ENCODE measurements around the gene PARD3.

PARD3 gene

DNA sequence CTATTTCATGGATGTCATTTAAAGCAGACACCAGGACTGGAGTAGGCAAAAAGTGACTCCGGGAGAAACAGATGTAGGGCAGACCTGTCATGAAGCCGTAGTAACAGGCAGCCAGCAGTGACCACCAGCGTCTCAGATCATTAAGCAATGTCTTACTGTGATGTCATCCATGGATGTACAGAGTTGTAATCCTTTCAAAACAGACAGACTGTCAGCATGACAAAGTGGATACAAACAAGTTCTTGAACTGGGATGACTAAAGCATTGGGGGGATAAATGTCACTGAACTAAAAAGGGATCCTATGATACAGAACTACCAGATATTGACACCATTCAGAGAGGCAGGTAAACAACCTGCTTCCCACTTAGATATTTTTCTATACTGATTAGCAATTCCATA, 675.5 kb downstream of the PARD3 start:
- DNase-seq = peak; percentile 20

DNA sequence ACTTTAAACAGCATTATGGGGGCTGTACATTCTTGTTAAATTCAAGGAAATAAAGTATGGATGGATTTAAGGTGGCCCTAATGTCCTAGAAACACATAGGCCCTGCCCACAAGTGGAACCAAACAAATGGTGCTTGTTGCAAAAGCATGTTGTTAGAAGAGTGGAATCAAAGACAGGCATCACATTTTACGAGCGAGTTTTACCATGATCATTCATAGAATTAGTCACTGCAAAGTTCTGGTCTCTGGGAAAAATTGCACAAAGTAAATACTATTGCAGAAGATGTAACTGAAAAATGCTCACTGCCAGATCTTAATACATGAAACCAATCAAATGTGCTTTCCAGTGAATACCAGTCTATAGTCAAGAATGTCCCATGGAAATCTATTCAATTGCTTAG, 677.1 kb downstream of the PARD3 start:
- no peak for DNase-seq

DNA sequence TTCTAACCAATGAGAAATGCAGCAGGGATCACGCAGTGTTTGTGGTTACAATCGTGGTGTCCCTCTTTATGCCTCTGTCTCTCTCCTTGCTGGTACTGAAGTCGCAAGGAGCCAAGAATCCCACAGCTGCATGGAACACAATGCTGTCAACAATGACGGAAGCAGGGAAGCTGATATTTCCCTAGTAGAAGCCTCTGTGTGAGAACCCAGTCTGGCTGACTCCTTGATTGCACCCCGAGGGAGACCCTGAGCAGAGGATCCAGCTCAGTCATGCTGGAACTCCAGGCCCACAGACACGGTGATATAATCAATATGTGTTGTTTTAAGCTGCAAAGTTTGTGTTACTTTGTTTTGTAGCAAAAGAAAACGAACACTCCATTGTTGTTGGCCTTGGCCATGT, 677.9 kb downstream of the PARD3 start:
- DNase-seq = no peak

DNA sequence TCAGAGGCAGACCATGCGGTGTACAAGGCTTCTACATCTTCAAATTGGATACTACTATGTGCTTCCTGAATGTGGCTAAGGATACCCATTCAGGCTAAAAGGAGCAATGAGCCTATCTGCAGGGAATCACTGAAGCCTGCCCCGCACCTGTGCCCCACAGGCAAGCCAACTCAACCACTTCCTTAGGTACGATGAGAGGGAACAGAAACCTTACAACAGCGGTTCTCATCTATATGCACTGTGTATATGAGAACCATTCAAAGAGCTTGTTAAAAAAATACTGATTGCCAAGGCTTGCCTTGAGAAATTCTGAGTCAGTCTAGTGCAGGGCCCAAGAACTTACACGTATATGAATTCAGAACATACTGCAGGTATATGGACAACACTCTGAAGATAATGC, 679.6 kb downstream of the PARD3 start:
- DNase-seq = no peak

DNA sequence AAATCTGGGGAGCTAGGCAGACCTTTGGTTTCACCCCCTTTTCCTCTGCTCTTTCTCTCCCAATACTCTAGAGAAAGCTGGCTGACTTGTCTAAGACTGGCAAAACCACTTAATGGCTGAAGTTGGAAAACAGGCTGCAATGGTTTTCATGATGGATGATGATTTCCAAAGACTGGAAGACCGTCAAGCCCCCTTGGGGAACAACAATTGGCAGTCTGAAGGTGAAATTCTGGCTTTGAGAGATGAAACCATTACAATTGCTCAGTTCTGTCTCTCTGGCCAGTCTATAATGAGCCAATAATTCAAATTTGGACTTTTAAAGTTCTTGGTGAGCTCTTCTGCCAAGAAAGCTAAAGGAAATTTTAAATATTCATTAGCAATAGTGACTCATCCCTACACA, 680.5 kb downstream of the PARD3 start:
- DNase-seq = peak; percentile 56

DNA sequence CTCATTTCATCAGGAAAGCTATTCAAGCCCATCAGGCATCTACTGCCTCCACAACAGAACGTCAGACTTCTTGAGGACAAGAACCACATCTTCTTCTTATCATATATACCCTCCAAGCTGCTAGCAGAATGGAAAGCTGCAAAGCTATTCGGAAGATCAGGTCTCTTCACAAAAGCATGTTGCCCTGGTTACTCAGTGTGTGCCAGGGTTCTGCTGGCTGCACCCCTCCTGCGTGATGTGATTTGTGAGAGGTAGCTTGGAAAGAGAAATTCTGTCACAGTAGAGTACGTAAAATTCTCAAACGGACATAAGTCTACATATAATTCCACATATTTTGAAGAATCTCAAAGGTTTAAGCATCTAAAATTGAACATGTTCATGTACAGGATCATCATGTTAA, 681.7 kb downstream of the PARD3 start:
- DNase-seq = no peak

DNA sequence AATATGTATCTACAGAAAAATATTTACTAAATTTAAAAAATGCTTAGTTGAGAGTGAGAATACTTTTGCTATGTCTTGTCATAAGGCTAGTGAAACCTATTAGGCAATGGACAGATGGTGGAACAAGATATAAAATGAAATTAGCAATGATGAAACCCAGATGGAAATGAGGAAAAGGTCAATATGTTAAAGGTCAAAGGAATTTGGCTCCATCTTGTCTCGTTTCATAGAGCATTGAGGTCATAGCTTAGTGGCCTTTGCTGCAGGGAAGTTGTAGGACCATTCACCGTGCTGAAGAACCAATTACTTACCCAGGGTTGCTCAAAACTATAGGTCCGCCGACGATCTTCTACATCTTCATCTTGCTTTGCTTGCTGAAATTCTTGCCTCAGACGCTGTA, 683.9 kb downstream of the PARD3 start:
- no peak for DNase-seq

DNA sequence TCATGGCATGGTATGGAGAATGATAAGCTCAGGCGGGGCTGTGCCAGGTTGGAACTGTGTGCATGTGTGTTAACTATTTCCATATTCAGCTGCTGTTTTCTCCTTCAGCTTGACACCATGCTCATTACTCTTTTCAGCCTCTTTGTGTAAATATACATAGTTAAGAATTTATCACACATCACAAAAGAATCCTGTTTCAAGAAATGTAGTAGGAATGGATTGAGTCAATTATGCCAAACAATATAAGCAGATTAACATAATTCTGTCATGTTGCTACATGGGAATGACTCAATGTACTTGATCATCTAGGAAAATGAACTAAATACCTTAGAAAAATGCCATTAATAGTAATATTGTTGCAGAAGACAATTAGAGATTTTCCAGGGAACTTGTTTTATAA, 687.4 kb downstream of the PARD3 start:
- no peak for DNase-seq

DNA sequence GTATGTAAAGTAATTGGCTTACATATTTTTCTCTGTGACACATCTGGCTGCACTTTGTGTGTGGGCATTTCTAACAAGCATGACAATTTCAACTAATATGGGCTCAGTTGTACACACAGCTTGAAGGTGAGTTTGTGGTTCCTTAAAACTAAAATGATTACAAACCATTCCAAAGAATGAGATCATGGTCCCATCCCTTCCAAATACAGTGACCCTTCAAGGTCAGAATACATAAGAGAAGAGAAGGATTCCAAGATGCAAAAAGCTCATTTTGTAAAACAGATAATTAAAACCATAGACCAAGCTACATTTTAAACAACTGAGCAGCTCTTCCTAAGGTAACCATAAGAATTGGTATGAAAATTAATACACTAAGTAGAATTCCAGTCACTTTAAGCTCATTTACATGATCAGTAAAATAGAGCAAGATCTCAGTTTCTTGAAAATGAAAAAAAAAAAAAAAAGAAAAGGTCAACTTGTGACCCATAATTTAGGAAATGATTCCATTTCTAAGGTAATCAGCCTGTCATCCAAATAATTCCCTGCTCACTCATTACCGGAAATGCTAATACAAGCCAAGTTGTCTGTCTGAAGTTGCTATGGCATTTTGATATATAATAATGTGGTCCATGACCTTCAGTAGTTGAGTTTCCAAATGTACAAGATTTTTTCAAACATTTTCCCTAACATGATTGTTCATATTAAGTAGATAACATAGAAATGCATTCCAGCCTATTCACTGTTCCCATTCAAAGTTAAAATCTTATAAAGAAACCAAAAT, 688.5 kb downstream of the PARD3 start:
- no peak for DNase-seq

DNA sequence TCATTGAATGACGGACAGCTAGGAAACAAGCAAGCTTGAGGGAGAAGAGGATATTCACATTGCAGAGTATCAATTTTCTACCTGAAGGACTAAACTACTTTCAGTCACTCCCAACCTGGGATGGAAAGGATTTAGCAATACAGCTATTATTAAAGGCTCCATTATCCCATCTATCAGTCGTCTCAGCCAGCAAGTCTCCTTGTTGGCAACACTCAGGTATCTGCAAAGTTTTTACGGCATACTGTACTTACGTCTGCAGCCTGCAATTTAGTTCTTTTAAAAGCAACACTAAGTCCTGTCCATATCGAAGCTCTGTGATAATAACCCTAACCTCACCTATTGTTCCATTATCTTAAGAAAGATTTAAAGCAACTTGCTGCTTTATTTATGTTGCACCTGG, 689.4 kb downstream of the PARD3 start:
- DNase-seq = no peak

DNA sequence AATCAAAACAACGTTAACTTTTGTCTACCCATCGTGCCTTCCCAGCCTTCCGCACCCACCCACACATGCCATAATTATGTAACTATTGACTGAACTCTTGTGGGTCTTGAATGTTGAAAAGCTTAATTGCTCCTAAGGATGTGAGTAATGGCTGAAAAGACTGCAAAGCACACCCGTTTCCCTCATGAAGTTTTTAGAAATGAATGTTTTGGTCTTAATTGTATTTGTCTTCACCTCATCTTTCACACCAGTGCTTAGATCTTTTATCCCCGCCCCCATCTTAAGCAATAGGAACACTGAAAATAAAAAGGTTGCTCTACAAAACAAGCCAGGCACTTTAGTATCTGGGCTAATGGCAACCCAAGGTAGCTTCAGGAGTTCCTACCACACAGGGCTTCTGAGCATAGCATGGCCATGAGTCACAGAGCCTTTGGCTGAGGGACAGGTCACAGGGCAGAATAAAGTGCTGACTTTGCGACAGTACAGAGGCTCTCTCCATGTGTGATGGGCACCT, 690.5 kb downstream of the PARD3 start:
- no peak for DNase-seq

DNA sequence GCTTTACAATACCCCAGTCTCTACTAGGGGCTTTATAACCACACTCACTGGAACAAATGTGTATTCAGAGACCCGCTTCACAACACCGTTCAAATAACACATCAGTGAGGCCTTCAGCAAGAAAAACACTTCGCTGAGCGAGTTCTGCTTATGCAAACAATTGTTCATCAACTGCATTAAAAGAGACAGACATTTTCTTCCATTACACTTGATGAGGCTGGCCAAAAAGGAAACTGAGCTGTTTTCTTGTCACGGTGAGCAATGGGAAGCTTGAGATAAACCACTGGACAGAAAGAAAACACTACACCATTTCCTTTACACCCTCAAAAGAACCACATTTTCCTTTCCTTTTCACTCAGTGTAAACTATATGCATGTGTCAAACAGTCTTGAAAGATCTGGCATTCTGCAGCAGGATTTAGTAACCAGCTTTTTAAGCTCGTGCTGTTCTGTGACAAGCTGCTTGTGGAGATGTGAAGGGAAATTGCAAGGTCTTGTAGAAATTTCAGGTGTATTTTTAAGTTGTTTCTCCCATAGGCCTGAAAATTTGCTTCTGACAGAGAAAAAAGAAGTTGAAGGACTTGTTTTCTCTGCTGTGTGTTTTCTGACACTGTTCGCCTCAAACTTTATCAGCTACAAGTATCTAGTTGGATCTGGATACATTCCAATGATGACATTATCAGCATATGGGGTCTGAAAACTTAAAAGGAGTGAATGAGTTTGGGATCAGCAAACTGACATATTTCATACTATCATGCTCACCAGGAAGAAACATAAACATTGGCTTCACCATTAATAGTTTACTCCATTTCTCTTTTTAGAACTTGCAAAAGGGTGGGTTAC, 693.1 kb downstream of the PARD3 start:
- no peak for DNase-seq

DNA sequence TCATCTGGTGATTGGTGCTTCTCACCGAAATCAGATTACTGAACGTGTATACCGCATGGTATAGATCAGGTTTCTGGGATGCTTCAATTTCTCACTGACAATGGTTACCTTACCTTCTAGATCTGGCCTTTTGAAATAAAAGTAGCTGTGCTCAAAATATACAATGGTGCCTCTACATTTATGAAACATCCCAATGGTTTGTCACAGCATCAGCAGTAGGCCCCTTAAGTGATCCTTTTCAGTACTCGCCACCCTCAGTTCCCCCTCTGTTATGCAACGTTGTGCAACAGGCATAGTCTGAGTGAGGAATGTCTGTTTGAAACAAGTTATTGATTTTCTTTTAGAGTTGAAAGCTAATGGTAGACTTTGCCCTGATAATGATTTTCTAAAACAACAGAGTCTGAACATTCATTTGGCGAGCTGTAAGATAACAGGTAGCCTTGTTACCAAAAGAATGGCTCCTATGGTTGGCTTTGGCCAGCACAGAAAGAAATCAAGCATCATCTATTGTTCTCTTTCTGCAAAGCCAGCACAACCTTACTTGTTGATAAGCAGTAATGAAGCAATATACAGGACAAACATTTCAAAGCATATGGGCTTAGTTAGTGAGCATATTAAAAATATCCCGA, 693.9 kb downstream of the PARD3 start:
- DNase-seq = no peak

DNA sequence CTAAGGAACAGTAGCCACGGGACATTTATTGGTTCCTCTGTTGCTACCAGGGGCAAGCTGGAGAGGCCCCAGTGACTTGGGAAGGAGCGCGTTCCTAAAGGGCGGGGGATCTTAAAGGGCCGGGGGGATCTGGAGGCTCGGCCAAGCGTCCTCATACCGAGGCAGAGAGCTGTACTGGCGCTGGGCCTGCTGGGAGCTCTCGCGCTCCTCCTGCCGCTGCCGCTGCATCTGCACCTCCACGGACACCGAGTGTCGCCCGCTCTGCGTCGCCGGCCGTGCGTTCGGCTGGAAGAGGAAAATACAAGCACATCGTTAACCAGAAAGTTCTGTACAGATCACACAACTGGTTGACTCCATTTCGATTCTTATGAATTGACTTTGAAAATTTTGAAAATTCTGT, 695.6 kb downstream of the PARD3 start:
- DNase-seq = no peak

DNA sequence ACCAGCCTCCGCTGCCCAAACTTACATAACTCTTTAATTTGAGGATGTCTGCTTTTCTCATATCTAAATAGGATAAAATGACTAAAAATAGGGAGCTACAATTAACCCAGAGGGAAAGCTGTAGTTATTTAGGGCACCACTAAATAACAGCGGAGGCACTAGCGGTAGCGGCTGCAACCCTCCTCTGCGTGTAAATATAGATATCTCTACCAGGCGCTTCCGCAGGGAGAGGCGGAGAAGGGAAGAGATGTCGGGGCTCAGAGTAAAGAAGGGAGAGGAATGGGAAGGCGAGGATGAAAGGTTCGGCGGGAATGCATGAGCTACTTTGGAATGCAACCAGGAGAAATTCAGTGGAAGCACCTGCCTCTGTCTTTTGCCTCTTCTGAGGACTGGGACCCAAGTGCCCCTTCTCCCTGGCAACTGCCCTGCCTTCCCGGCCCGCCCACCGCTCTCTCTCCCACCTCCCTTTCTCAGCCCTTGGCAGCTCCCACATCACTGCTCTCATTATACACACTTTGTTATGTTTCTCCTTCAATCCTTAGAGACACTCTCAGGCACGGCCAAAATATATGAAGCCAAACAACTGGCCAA, 698.3 kb downstream of the PARD3 start:
- no peak for DNase-seq

DNA sequence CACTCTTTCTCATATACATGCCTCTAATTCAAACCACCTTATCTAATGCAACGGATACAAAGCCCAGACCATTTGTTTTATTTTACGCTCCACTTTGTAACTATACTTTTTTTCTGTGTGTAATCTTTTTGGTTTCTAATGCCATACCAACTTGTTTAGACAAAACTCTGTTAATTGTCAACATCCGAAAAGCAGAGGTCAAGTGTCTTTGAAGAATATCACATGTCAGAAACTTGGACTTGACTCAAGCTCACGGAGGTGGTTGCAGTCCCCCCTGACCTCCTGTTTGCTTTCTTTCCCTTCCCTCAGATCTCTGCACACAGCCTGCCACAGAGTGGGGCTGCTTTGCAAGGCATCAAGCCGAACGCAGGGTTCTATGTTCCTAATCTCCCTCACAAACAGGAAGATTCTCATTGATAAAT, 698.9 kb downstream of the PARD3 start:
- DNase-seq = no peak

DNA sequence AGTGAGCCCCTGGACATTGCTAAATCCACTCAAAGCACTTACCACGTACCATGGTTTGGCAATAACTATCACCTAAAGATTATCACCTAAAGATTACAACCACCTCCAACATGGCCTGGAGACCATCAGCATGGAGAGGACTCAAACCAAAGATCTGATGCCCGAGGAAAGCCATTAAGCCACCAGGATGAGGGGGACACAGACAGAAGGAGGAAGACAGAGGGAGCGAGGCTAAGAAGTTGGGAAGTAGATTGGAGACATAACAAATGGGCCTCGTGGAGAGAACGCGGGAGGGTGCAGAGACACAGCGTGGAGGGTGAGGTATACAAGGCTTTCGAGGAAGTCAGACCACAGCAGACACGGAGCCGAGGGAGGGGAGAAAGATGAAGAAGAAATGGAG, 700.2 kb downstream of the PARD3 start:
- no peak for DNase-seq

DNA sequence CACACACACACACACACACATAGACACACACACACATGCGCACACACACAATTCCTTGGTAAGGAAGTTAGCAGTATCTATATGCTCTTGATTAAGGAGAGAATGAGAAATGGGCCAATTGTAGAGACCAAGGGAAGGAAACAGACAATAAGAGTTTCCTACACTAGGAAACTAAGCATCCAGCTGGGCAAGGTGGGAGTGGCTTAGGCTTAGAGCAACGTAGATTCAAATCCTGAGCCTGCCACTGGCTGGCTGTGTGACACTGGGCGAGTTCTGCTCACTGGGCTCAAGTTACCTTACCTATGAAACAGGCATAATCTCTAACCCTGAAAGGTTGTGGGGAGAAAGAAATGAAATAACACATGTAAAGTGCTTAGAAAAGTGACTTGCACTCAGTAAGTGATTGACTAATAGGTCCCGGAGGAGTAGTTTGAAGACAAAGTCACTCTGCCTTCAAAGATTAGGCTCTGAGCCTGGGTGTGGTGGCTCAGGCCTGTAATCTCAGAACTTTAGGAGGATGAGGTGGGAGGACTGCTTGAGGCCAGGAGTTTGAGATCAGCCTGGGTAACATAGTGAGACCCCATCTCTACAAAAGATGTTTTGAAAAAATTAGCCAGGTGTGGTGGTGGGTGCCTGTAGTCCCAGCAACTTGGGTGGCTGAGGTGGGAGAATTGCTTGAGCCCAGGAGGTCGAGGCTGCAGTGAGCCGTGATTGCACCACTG, 701.4 kb downstream of the PARD3 start:
- DNase-seq = no peak

DNA sequence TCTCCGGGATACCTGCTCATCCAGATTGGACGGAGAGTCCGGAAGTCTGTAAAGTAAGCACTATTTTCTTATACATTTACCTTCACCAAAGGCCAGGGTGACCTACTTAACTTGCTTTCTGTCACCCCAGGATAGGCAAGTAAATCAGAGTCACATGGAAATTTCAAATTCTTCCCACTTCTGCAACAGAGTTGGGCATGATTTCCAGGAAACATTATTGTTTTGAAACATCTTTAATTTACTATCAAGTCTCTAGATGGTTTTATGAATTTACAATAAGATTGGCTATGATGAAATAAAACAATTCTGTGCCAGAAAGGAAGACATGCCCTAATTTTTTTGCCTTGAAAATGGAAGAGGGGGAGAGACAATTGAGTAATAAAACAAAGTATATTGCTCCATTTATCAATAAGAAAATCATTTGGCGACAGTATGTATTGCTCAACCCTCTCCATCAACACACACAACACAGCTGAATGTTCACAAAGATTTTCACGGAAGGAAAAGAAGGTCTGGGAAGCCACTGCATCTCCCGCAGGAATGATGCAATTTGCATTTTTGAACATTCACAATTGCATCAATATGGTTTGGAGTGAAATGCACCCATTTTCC, 702.8 kb downstream of the PARD3 start:
- no peak for DNase-seq

DNA sequence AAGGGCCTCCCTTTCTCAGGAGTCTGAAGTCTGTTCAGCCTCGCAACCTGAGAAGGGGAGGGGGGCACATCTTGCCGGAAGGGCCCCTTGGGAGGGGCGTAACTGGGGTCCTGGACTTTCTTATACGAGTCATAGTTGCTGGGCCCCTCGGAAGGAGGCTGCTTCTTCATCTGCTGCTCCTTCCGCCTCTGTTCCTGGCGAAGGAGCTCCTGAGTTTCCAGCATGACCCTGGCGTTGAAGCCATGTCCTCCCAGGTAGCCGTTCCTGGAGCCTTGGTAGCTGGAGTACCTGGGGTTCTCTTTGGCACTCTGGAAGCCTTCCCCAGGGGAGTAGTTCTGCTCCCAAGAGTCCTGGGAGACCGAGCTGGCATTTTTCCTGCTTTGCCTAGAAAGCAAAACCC, 703.9 kb downstream of the PARD3 start:
- DNase-seq = no peak

DNA sequence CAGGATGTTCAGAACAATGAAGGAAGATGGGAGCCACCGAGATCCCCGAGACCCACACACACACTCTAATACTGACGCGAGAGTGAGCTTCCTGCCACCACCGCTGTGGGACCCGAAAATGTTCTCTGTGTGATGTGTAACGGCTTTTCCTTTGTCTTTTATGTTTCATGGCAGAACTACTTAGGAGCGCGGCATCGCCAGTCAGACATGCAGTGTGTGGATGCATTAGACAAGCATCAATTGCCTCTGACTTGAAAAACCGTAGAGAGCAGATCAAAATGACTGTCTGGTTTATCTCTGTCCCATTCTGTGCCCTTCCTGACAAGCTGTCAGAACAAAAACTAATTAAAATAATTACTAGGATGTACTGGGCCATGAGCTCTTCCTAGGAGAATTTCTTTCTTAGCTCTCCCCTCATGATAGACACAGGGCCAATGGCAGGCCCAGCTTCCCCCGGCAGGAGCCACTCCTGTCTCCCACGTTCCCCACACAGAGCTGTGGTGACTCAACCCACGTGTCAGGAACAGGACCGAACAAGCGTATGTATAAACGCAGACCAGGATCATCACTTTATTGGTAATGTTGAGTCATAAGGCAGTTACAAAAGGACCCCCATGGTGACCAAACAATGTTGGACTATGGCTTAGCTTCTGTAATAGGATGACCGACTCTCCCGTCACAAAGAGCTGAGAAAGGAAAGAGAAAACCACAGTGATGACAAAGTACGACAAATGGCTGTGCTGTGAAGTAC, 705.0 kb downstream of the PARD3 start:
- DNase-seq = no peak

Data from NCI-H446 treated with DMSO at 0.1 percent for 48 hours (cell line).